Esophagus muscularis mucosa (tissue), 4 donors: ENCODE measurements around the gene KAT2B.

Source experiments
- CTCF ChIP-seq, 3 experiments: fragments of 200-600 bp in 2 of 3; fragments of 450-650 bp in 1 of 3; sonication (generic) in 2 of 3; IDR thresholded peaks; one replicate each; pipeline ENCODE4 v1.5.1; 2017 to 2019; ENCODE audit warnings: antibody characterized with exemption in 3 of 3, mild to moderate bottlenecking in 2 of 3, moderate library complexity in 1 of 3
- EP300 ChIP-seq: sonication (generic); formaldehyde crosslinking; IDR thresholded peaks from one replicate; pipeline ENCODE4 v1.6.1; 2017; ENCODE audit warnings: antibody characterized with exemption
- POLR2A ChIP-seq: fragments of 450-650 bp; IDR thresholded peaks from one replicate; pipeline ENCODE4 v1.6.1; 2017; ENCODE audit warnings: antibody characterized with exemption, moderate library complexity, mild to moderate bottlenecking, low read depth

- TF ChIP-seq CTCF (IDR thresholded peaks at IDR 0.05) (no peak), POLR2A (no peak), EP300 (no peak)
These were observed 56.0 kb downstream of the KAT2B start for GRCh38 chr3:20096135-20096685.
